SH-SY5Y (cell line): ENCODE data around the gene PEX16.

ENCODE experiments used
- GATA2 ChIP-seq: IDR thresholded peaks from 2 replicates; pipeline ENCODE4 v1.6.1; 2011; ENCODE audit warnings: mild to moderate bottlenecking, low read depth, low read length
- GATA3 ChIP-seq: IDR thresholded peaks from 2 replicates; pipeline ENCODE4 v1.6.1; 2011; ENCODE audit warnings: low read depth, mild to moderate bottlenecking, low read length, moderate library complexity

DNA sequence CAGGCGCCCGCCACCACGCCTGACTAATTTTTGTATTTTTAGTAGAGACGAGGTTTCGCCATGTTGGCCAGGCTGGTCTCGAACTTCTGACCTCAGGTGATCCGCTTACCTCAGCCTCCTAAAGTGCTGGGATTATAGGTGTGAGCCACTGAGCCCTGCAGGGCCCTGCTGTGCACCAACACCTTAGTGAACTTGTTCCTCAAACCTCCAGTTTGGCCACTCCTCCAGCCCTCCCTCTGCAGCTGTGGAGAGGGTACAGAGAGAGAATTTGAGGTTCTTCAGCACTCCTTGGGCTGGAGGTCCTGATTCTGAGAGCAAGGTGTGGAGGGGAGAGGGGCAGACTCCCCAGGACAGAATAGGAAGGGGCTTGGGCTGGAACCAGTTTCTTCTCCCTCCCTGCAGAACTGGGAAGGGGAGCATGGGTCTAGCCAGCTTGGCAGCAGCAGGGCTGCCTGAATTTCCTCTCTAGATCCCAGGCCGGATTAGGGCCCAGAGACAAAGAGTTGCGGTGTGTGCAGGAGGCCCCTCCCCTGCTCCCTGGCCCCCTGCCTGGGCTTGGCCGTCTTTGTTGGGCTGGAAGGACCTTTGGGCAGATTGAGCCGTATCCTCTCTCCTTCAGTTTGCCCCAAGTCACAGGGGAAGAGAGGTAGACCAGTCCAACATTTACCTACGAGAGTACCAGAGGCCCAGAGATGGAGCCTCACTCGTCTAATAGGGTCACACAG, 2.3 kb upstream of the PEX16 start:
- no peak for TF ChIP-seq GATA3
- no peak for TF ChIP-seq GATA2
